GM21367 (cell line): ENCODE measurements around the gene LAMB4.

Source experiments
- ATAC-seq: cut with Tn5 transposase; IDR thresholded peaks from one replicate; pipeline ENCODE4 v1.9.1; 2021; ENCODE audit not compliant: unreplicated experiment

LAMB4 gene

DNA sequence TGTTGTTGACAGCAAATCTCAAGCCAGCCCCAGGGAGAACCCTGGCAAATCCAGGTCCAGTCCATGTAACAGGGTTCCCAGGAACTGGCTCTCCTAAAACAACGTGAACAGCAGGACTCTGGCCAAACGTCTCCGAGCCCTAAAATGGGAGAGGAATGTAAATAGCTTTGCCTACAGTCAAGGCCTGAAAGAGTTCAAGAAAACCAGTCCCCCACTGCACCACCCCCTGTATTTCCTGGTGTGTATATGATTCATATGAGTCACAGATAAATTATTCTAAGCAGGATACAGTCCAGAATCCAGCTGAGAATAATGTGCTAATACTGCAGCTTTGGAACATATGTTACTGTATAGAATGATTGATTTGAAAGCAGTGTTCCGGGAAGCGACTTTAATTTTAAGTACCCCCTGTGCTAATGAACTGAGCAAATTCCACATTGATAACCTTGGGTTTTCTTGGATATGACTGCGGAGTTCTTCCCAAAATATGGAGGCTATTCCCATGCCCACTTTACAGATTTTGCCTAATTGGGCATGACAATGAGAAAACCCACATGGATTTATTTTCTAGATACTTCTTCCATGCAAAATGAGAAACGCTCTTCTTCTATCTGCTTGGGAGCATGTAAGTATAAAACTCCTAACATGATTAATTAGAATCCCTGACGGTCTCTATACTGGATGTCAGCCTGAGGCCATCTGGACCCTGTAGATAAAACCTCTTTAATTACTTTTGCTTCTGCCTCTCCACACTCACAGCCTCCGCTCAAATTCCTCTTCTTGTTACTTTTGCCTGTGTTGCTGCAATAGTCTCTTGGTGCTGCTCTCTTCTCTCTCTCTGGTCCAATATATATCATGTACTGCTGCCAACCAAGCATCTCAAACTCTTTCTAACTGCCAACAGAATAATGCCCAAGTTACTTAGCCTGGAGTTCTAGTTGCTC, 50.2 kb downstream of the LAMB4 start:
- ATAC-seq: no peak

DNA sequence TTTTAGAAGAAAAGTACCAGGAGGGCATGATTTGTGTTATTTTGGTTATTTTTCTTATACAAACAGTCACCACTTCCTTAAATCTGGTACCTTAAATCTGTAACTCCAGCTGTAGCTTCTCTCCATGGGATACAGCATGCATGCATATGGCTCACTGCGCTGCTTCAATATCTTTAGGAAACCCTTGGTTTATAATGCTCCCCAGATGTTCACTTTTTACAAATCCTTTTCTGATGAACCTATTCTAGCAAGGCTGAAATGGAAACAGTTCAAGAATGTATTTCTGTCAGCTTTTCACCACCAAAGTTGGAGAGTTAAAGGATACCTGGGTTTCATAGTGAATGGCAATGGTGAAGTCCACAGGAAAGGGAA, 50.9 kb downstream of the LAMB4 start:
- no peak for ATAC-seq

DNA sequence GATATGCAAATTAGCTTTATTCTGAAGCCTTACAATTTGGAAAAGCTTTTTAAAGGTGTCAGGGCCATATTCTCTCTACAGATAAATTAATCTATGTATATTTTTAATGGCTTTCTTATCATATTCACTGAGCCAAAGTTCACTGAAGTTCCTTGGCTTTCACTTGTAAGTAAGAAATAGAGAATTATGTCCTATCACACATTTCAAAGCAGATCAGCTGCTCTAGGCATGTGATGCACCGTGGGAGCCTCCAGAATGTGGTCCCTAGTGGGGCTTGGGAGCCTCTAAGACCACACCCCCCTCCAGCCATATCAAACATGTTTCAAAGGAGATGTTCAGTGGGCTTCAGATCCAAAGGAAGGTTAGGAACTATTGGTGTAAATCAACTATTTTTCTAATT, 51.5 kb downstream of the LAMB4 start:
- no peak for ATAC-seq

DNA sequence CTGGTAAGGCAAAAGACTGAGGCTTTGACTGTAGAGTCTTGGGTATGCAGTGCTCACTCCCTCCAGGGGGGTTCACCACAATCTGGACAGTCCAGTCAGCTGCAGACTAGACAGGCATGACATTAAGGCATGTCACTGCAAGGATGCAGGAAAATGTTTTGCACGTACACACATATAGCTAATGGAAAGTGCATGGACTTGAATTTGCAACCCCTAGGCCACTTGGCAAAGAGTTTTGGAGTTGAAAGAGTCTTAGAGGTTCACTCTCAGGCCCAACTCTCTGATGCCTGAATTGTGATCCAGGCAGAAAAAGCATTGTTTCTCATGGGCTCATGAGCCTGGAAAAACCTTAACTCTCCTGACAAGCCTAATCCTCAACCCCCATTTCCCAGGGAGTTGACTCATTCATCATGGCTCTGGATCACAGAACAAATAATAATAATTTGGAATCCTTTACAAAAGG, 51.9 kb downstream of the LAMB4 start:
- ATAC-seq: no peak

DNA sequence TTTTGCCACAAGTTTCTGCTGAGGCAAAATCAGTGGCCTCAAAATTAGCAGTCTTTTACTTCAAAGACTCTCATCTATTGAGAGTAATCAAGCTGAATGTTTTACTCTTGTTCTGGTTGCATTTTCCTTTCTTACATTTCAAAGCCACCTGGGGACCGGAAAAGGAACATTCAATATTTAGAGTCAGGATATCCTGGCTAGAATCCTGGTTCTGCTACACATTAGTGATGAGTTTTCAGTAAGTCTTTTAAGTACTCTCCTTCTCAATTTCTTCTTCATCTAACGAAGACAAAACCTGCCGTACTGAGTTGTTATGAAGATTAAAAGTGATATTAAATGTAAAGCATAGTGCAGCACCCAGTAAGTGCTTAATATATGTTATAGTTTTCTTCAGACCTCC, 52.5 kb downstream of the LAMB4 start:
- ATAC-seq: no peak

DNA sequence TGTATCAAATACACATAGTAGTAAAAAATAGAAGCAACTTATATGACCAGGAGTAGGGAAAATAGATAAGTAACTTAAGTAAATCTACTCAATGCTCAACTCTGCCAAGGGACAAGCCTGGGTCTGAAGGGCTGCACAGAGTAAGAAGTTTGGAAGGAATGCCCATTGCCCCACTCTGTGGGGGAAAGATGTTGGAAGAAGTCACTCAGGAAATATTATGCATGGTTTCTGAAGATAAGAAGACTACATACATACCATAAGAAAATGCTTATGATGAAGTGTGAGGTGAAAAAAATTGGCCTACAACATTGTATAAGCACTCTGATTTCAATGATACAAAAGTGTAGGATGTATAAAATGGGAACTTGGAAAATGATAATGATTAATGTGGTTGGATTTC, 54.0 kb downstream of the LAMB4 start:
- ATAC-seq: no peak

DNA sequence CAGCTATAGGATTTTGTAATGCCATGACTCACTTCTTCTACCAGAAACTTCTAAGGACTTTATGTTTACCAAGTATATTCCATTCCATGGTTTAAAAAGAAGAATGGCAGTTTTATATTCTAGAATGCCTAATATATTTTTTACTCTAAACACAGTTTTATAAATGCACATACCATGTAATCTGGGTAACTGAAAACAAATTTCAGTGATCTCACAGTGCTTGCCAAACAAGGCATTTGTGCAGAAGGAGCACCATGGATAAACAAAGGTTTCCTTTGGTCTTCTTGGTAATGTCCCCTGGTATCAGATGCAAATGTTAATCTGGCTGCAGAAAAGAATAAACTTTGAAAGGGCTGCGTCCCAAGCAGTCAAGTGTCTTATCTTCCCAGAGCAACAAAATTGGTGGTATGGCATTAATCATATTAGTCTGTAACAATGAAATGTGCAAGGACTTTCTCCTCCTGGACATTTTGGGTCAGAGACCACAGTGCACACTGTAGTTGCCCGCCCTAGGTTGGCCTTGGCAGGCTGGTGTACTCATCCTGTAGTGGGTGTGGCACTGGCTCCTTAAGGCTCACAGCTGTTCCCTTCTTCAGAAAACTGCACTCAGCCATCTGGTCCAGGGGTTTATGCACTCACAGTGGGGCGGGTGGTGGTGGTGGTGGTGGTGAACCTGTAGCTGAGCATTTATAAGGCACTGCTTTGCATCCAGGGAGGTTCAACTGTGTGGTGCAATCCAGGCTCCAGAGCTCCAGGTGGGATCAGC, 56.7 kb downstream of the LAMB4 start:
- ATAC-seq: no peak

DNA sequence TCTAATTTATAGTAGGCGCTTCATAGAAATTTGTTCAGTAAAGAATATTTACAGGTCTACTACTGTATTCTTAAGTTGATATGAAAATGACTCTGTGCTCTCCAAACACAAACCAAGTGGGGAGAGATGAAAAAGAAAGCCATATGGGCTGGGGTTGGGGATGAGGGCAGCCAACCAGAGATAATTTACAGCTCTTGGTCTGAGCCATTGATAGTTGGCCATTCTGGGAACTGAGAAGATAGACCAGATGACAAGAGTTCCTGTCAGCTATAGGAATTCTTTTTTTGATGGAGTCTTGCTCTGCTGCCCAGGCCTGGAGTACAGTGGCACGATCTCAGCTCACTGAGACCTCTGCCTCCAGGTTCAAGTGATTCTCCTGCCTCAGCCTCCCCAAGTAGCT, 57.4 kb downstream of the LAMB4 start:
- ATAC-seq: no peak

DNA sequence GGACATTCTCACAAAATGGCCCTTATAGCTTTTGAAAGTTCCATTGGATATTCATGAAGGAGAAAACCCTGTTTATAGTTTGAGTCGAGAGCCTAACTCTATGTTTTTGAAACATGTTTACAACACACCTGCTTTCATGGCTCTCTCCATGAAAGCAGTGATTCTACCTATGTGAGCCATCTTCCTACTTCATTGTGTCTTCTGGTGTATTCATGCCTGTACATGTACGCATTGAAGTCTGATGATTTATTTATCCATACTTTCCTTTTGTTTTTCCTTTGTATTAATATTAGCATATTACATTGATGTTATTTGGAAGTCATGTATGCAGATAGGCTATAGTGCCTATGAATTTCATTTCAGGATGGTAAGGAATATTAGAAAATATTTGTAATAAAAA, 58.0 kb downstream of the LAMB4 start:
- ATAC-seq: no peak

DNA sequence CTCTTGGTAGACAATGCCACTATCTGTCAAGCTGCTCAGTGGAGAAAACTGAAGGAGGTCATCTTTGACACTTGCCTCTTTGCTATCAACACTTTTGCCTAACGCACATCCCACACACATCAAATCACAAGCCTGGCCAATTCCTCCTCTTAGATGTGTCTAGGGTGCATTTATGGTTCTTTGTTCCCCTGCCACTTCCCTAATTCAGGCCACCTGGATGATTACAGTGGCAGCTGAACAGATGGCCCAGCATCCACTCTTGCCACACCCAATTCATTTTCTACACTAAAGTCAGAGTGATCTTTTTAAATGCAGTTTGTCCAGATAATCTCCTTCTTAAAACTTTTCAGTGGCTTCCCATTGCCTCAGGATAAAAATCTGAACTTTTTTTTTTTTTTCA, 58.6 kb downstream of the LAMB4 start:
- ATAC-seq: no peak

DNA sequence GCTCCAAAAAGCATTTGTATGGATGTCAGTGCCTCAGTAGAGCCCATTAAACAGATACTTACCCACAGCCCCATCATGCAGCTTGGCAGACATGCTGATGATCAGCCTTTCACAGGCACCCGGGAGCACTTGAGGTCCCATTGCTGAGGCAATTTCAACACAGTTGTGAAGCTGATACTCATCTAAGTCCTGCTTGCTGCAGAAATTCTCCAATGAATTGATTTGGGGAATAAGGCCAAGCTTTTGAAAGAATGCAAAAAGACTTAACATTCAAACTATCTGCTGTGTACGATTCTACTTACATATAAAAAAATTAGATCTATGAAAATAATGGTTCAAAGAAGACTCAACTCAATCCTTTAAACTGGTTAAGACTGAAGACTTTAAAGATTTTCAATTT, 60.5 kb downstream of the LAMB4 start:
- no peak for ATAC-seq

DNA sequence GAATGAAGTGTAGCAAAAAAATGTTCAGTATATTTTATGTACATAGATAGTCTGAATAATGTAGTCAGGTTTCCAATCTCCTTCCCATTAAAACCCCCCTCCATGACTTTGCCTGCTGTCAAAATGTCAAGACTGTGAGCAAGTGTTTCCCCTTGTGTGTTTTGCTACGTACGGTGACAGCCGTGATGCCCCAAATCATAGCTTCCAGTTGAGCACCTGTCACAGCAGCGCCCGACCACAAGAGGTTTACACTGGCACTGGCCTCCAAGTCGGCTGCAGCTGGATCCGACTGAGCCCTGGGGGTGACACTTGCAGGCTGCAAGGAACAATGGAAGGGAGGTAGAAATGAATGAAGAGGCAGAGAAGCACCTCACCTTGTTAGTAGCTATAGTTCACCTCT, 62.3 kb downstream of the LAMB4 start:
- no peak for ATAC-seq

DNA sequence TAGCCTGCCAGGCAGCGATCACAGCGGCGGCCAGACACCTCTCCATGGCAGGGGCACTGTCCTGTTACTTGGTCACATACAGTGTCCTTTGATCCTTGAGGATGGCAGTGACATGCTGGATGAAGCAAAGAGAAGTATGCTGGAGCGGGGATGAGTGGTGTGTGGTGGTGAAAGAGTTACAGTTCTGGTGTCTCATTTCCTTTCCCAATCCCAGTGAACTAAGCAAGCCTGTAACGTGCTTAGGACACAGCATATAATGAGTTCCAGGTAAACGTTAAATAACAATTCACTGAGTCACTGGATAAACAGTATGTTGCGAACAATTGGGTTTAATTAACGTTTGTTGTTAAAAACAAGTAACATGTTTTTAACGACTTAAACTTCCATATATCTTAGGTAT, 63.7 kb downstream of the LAMB4 start:
- ATAC-seq: no peak

DNA sequence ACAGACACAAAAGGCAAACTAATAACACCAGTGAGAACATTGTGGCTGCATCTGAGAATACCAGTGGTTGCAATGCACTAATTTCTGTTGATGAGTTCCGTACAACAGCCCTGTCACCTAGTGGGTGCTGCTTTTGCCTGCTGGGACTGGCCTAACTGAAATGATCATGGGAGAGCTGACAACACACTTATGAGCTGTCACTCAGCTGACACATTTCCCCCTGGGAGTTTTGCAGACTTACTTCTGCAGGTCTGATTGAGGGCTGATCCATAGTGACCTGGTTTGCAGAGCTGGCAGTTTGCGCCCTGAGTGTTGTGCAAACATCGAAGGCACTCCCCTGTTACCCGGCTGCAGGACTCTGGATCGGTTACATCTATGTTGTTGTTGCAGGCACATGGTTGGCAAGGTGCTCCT, 66.6 kb downstream of the LAMB4 start:
- peak; percentile 62 for ATAC-seq

DNA sequence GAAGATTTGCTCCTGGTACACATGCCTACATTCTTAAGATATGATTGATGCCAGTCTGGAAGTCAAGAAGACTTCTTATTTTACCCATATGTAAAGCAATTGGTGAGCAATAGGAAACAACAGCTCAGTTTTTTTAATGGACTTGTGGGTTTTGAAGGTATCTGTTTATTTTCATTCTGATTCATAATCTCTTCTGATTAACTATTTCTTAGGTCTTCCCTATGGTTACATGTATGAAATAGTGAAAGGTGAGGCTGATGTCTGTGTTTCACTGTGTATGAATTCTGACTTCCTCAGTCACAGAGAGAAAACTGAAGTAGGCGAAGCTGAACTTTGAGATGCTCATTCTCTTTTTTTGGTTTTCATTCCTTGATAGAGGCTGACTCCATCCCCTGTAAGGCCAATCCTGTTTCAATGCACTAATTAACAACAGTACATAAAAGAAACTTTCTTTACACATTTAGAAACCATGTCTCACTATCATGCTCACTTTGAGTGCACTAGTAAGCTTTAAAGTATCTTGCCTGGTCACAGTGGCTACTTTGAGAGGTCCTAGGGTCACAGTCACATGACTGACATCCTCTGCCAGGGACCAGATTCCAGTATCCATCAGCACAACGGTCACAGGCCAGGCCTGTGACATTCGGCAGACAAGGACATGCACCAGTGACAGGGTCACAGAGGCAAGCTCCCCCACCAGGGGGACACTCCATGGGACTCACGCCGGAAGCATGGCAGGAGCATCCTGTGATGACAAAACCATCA, 67.7 kb downstream of the LAMB4 start:
- ATAC-seq: no peak

DNA sequence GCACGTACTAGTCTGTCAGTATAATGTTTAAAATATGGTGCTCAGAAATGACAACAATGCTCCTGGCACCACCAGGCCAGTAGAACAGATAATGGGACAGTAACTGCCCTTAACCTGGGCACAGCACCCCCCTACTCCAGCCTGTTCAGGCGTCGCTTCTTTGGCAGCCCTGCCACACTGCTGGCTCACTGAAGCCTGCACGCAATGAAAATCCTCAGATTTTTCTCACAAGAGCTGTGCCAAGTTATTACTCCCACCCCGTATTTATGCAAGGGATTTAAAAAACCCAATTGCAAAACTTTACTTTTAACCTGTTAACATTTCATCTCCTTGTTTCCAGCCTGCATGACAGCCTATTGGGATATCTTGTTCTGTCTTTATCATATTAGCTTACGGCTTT, 70.6 kb downstream of the LAMB4 start:
- ATAC-seq: no peak

DNA sequence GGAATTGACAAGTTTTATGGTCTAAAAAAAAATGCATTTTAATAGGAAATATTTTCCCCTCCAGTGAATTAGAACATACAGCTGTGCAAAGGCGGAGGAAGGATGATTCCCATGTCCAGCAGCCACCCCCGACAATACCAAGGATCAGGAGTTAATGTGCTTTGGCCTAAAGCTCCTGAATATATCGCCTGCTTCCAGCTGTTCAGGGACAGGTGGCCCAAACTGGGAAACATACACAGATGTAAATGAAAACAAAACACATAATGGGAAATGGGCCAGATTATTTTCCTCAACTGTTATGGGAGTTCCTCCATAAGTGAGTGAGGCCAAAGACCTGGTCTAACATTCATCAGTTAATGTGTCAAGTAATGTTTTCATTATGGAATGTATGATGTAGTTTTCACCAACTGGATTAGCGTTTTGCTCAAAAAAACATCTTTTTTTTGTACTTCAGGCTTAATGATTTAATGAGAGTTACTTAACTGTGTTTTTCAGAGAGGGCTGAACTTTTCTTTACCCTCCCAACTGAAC, 72.1 kb downstream of the LAMB4 start:
- ATAC-seq: no peak

DNA sequence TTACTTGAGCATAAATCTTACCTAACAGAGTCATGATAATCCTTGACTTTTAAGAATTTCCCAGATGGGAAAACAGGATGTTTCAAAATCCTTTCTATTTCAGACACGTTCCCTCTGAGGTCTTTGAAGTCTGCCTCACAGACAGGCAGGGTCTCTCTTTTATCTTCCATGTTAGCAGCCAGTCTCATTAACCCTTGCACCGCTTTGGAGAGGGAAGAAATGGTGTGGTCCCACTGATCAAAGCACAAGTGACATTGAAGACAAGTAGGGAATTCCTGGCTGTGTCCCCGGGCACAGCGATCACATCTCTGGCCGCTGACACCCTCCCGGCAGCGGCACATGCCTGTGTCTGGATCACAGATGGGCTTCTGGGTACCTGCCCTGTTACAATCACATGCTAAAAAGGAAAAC, 74.5 kb downstream of the LAMB4 start:
- ATAC-seq: no peak

DNA sequence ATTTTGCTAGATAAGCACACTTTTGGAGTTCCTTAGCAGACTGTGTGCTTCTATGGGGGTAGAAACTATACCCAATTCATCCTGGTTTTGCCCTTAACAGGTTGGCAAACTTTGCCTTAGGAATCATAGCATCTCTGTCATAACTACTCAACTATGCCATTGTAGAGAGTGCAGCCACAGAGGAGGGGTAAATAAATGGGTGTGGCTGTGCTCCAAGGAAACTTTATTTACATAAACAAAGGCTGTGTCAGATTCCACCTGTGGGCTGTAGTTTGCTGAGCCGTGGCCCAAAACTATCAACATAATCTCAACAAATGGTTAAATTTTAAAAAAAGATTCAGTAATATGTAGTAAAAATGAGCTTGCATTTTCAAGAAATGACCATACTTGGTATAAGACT, 75.6 kb downstream of the LAMB4 start:
- no peak for ATAC-seq

DNA sequence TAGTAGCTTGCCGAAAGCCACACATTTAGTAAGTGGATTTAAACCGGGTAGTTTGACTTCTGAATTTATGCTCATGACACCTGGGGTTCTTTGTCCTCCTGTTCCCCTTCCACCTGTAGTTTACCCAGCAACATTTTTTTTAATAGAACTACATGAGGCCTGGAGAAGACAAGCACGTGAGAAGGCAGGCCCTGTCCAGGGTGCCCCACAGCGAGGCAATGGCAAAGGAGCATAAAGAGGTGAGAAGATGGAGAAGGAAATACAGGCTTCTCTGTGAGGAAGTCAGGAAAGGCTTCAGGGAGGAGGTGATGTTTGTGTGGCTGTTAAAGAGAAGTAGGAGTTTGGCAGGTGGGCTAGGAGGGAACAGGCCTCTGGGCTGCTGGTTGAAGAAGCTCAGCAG, 76.9 kb downstream of the LAMB4 start:
- no peak for ATAC-seq

DNA sequence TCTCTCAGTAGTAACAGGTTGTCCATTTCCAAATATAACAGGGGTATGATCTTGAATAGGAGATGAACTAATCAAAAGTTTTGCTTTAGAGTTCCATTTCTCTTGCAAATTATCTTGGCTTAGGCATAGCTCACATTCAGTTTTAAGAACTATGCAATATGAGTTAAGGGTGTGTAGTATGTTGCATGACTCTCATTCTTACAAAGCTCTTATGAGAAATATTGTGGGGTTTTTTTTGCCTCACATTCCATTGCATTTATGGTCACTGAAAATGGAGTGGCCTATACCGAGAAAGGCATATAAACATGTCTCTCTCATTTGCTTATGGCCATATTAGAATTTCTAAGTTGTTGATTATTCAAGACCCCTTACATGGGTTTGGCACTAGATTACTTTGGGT, 78.7 kb downstream of the LAMB4 start:
- no peak for ATAC-seq
